GM23338 (cell line): ENCODE measurements around the gene SPINK4. TPM values are rescaled to one million over a fixed set of nuclear protein-coding genes. Genes with fewer than 3 reads are reported as not detected.

ENCODE experiments used
- ATAC-seq: fragments of 200-7000 bp; cut with Tn5 transposase; 3 replicates; pipeline ENCODE4 v1.9.1; 2020
- DNase-seq: peaks from one replicate; pipeline ENCODE4 v3.0.0-alpha.2; 2015; ENCODE audit warnings: low spot score
- H2AFZ ChIP-seq: fragments of 200-600 bp; sonication (generic); 2 replicates; pipeline ENCODE4 v1.8.0; 2016; ENCODE audit warnings: antibody characterized with exemption, mild to moderate bottlenecking, moderate library complexity
- H3F3A ChIP-seq: fragments of 200-600 bp; sonication (generic); replicated peaks from 2 replicates; pipeline ENCODE4 v1.8.0; 2017; ENCODE audit warnings: antibody characterized with exemption, mixed run types, low read depth
- H3K27ac ChIP-seq: fragments of 200-600 bp; sonication (generic); 2 replicates; pipeline ENCODE4 v1.6.1; 2016; ENCODE audit warnings: low read depth
- H3K27me3 ChIP-seq: fragments of 200-600 bp; sonication (generic); 2 replicates; pipeline ENCODE4 v1.8.0; 2016; ENCODE audit warnings: mild to moderate bottlenecking, mixed run types, moderate library complexity; ENCODE audit not compliant: insufficient read depth
- H3K36me3 ChIP-seq: fragments of 200-600 bp; sonication (generic); 2 replicates; pipeline ENCODE4 v1.8.0; 2016; ENCODE audit warnings: mild to moderate bottlenecking; ENCODE audit not compliant: insufficient read depth
- H3K4me1 ChIP-seq: fragments of 200-600 bp; sonication (generic); 2 replicates; pipeline ENCODE4 v1.8.0; 2016; ENCODE audit warnings: mild to moderate bottlenecking, moderate library complexity; ENCODE audit not compliant: insufficient read depth
- H3K4me2 ChIP-seq: fragments of 200-600 bp; sonication (generic); 2 replicates; pipeline ENCODE4 v1.7.1; 2017; ENCODE audit warnings: mixed run types
- H3K4me3 ChIP-seq: fragments of 200-600 bp; sonication (generic); 2 replicates; pipeline ENCODE4 v1.6.1; 2016; ENCODE audit warnings: mixed run types
- H3K79me2 ChIP-seq: fragments of 200-600 bp; sonication (generic); replicated peaks from 2 replicates; pipeline ENCODE4 v1.8.0; 2017; ENCODE audit warnings: mild to moderate bottlenecking; ENCODE audit not compliant: insufficient read depth
- H3K9me2 ChIP-seq: fragments of 200-600 bp; sonication (generic); 2 replicates; pipeline ENCODE4 v1.8.0; 2017; ENCODE audit not compliant: insufficient read depth
- H4K20me1 ChIP-seq: fragments of 200-600 bp; sonication (generic); replicated peaks from 2 replicates; pipeline ENCODE4 v1.8.0; 2017; ENCODE audit warnings: mild to moderate bottlenecking; ENCODE audit not compliant: insufficient read depth
- H3K27ac Mint-ChIP-seq: 2 replicates; pipeline ENCODE4 v1.8.0; 2020; ENCODE audit warnings: inconsistent platforms, mild to moderate bottlenecking, moderate library complexity, mixed read lengths
- H3K27me3 Mint-ChIP-seq: 3 replicates; pipeline ENCODE4 v1.8.0; 2022; ENCODE audit warnings: low read depth, mild to moderate bottlenecking, moderate library complexity, mixed read lengths, inconsistent platforms; ENCODE audit not compliant: insufficient read depth, poor library complexity
- H3K36me3 Mint-ChIP-seq: 3 replicates; pipeline ENCODE4 v1.8.0; 2021; ENCODE audit warnings: low read depth, mild to moderate bottlenecking, inconsistent platforms, moderate library complexity, mixed read lengths
- H3K4me1 Mint-ChIP-seq: 3 replicates; pipeline ENCODE4 v1.8.0; 2020; ENCODE audit warnings: mild to moderate bottlenecking, inconsistent platforms, mixed read lengths
- H3K4me3 Mint-ChIP-seq: 3 replicates; pipeline ENCODE4 v1.8.0; 2021; ENCODE audit warnings: moderate library complexity, mild to moderate bottlenecking, inconsistent platforms, mixed read lengths
- H3K9me3 Mint-ChIP-seq: 3 replicates; pipeline ENCODE4 v1.8.0; 2020; ENCODE audit warnings: moderate library complexity, mild to moderate bottlenecking, inconsistent platforms, mixed read lengths
- CTCF ChIP-seq, 2 experiments: fragments of 200-600 bp in 1 of 2; sonication (generic) in 1 of 2; conservative IDR thresholded peaks; 2 replicates each; pipeline versions ENCODE4 v1.5.1 to v1.6.1; 2016 to 2017; ENCODE audit warnings: antibody characterized with exemption in 2 of 2, low read depth in 2 of 2, mild to moderate bottlenecking in 2 of 2, moderate library complexity in 1 of 2
- ETS1 ChIP-seq: IDR thresholded peaks from 2 replicates; pipeline ENCODE4 v1.6.1; 2016; ENCODE audit warnings: antibody characterized with exemption
- EZH2 ChIP-seq: fragments of 200-600 bp; sonication (generic); IDR thresholded peaks from one replicate; pipeline ENCODE4 v1.8.0; 2017; ENCODE audit warnings: antibody characterized with exemption, mild to moderate bottlenecking, low read depth; ENCODE audit not compliant: unreplicated experiment
- EZH2phosphoT487 ChIP-seq: fragments of 200-600 bp; sonication (generic); IDR thresholded peaks from one replicate; pipeline ENCODE4 v1.8.1; 2018; ENCODE audit warnings: antibody characterized with exemption; ENCODE audit not compliant: unreplicated experiment
- JUNB ChIP-seq: IDR thresholded peaks from one replicate; pipeline ENCODE4 v1.6.1; 2016; ENCODE audit warnings: antibody characterized with exemption; ENCODE audit not compliant: unreplicated experiment
- NANOG ChIP-seq: IDR thresholded peaks from 2 replicates; pipeline ENCODE4 v1.6.1; 2016; ENCODE audit warnings: antibody characterized with exemption, borderline replicate concordance
- POLR2AphosphoS5 ChIP-seq: IDR thresholded peaks from 2 replicates; pipeline ENCODE4 v1.6.1; 2016; ENCODE audit warnings: antibody characterized with exemption, low read depth
- REST ChIP-seq: IDR thresholded peaks from one replicate; pipeline ENCODE4 v1.6.1; 2018; ENCODE audit warnings: antibody characterized with exemption; ENCODE audit not compliant: unreplicated experiment
- ZNF114 ChIP-seq: fragments of 250-450 bp; sonication (Bioruptor Pico); IDR thresholded peaks from 2 replicates; pipeline ENCODE4 v1.5.0; 2020; ENCODE audit warnings: mild to moderate bottlenecking, moderate library complexity
- ZNF331 ChIP-seq: fragments of 250-450 bp; sonication (Bioruptor Pico); IDR thresholded peaks from 2 replicates; pipeline ENCODE4 v1.5.0; 2020; ENCODE audit warnings: low read depth, mild to moderate bottlenecking, moderate library complexity
- ZNF462 ChIP-seq: fragments of 250-450 bp; sonication (Bioruptor Pico); IDR thresholded peaks from 2 replicates; pipeline ENCODE4 v1.5.0; 2020; ENCODE audit warnings: mild to moderate bottlenecking, moderate library complexity
- polyA plus RNA-seq: library from polyadenylated mRNA; unstranded; fragments of >200 nt; fragmentation: Nextera tagmentation; extraction: Ambion mirVana; gene quantifications from 2 replicates; pipeline ENCODE4 v1.2.1, GENCODE V29; 2016
- total RNA-seq: library from RNA; depleted of rRNA; stranded (reverse); fragments of >200 nt; shearing (Covaris generic); gene quantifications from 2 replicates; pipeline ENCODE4 v1.2.3, GENCODE V29; 2014

Gene SPINK4
- total and polyA plus RNA-seq, 2 experiments from 2014 or later, result not detected

DNA sequence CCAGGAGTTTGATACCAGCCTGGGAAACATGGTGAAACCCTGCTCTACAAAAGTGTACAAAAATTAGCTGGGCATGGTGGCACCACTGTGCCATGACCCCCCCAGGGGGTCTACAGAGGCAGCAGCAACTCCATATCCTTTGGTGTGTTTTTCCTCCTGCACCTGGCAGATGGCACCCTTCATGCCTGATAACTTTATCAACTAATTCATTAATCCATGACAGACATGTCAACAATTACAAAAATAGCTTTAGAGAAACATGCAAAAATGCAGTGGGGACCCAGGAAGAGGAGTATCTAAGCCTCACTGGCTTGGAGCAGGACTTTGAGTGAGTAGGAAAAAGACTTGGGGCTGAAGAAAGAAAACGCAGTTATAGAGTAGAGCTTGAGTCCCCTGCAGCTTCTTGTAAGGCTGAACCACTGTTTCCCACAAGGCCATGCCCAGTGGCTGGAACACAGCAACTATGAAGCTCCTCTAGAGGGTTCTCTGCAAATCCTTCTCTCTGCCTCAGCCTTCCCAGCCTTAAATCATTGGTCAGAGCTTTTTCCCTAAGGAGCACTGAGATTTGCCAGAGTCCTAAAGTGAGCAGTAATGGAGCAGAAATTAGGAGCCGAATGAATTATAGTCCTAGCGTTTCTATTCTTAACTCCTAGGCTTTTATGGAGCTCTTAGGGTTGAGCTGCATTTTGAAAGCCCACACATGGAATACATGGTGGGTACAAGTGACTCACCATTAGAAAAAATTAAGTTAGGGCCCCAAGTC, 47.3 kb upstream of the SPINK4 start (continued):
- no peak for TF ChIP-seq ZNF462 (CRISPR knock-in tag)
- TF ChIP-seq EZH2phosphoT487, result no peak
- TF ChIP-seq ZNF331 (CRISPR knock-in tag), result no peak
- TF ChIP-seq POLR2AphosphoS5, result no peak
- TF ChIP-seq JUNB, result no peak
- TF ChIP-seq EZH2, result no peak

DNA sequence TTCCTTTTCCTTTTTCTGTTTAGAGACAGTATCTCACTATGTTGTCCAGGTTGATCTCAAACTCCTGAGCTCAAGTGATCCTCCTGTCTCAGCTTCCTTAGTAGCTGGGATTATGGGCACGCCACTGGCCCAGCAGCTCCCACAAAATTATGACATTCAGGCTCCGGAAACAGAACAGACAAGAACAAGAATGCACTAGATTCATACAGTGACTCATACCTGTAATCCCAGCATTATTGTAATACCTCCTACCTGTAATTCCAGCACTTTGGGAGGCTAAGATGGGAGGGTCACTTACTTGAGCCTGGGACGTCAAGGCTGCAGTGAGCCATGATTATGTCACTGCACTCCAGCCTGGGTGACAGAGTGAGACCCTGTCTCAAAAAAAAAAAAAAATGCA, 46.1 kb upstream of the SPINK4 start:
- no peak for ATAC-seq
- Histone ChIP-seq H3K27ac (no peak overlapping the region), H3K27me3 (no peaks in the 10 kb centered on the region), H3K4me3 (no peak overlapping the region), H3K9me2 (no peaks in the 10 kb centered on the region), H4K20me1 (no peaks in the 10 kb centered on the region), H3K79me2 (no peaks in the 10 kb centered on the region), H2AFZ (no peak overlapping the region), H3F3A (no peaks in the 10 kb centered on the region), H3K4me1 (no peaks in the 10 kb centered on the region; the same call in 1 of the 2 replicates), H3K36me3 (no peaks in the 10 kb centered on the region), H3K4me2 (no peak overlapping the region)
- Mint-ChIP-seq H3K4me3 (no peak overlapping the region), H3K36me3 (no peaks in the 10 kb centered on the region), H3K27me3 (peaks cover 2% of the 10 kb centered on the region), H3K4me1 (0 out of 3 replicates have a peak, but pooled peaks cover 2% of the 10 kb centered on the region), H3K27ac (no peak overlapping the region), H3K9me3 (no peaks in the 10 kb centered on the region)
- DNase-seq, result no peak
- TF ChIP-seq JUNB (no peak), ETS1 (no peak), EZH2 (no peak), REST (no peak), ZNF331 (CRISPR knock-in tag) (no peak), NANOG (no peak), POLR2AphosphoS5 (no peak), ZNF114 (CRISPR knock-in tag) (no peak), CTCF (conservative IDR thresholded peaks at IDR 0.05; ENCODE audit: low read depth in 2 of 2) (no peak)
